Tibial artery (tissue), 4 donors: ENCODE measurements around the gene CREB3L2.
A peak's percentile ranks its signal among the peaks of the same experiment; 100 is the strongest.

Experiments
- DNase-seq, 2 donors: peaks; one replicate each; pipeline ENCODE4 v3.0.0-alpha.2; 2019
- H3K27ac ChIP-seq, 2 donors: fragments of 200-600 bp; sonication (generic) in 1 of 2; 1 replicate in 1 of 2; 2 replicates in 1 of 2; pipeline ENCODE4 v1.5.1; 2018 to 2019; ENCODE audit warnings: mild to moderate bottlenecking in 1 of 2
- H3K27me3 ChIP-seq, 2 donors: fragments of 200-600 bp; sonication (generic) in 1 of 2; one replicate each; pipeline versions ENCODE4 v1.5.1 to v1.6.0; 2016 to 2019
- H3K36me3 ChIP-seq, 3 donors: fragments of 200-600 bp; sonication (generic) in 2 of 3; one replicate each; pipeline ENCODE4 v1.5.1; 2016 to 2019; ENCODE audit warnings: mild to moderate bottlenecking in 2 of 3
- H3K4me1 ChIP-seq, 4 donors: fragments of 200-600 bp; sonication (generic) in 2 of 4; 1 replicate in 3 of 4; 2 replicates in 1 of 4; pipeline ENCODE4 v1.5.1; 2016 to 2019
- H3K4me3 ChIP-seq, 2 donors: fragments of 200-600 bp; sonication (generic) in 1 of 2; 1 replicate in 1 of 2; 2 replicates in 1 of 2; pipeline ENCODE4 v1.5.1; 2018 to 2019; ENCODE audit warnings: mild to moderate bottlenecking in 2 of 2
- H3K9me3 ChIP-seq, 3 donors: fragments of 200-600 bp; sonication (generic) in 1 of 3; one replicate each; pipeline ENCODE4 v1.5.1; 2016 to 2019
- CTCF ChIP-seq, 2 experiments: fragments of 200-600 bp in 1 of 2; fragments of 450-650 bp in 1 of 2; IDR thresholded peaks; one replicate each; pipeline ENCODE4 v1.5.1; 2017 to 2019; ENCODE audit warnings: antibody characterized with exemption in 2 of 2, mild to moderate bottlenecking in 1 of 2, moderate library complexity in 1 of 2
- intact Hi-C: fragments of 100-400 bp; cut with DNase I; formaldehyde crosslinking; loops from one replicate; pipeline ENCODE4 v1.15.0; 2023; ENCODE audit warnings: low total_unique reads

Gene CREB3L2

GRCh38 chr7:137829337-137829992, 172.4 kb downstream of the CREB3L2 start:
- Histone ChIP-seq H3K9me3 (peaks cover 0 to 6% (median 0%) of the 10 kb centered on the region in 3 donors), H3K27ac (peak overlapping the region in 1 of 2 donors; percentile 20), H3K27me3 (no peaks in the 10 kb centered on the region), H3K36me3 (no peaks in the 10 kb centered on the region), H3K4me1 (peaks cover 0 to 27% (median 4%) of the 10 kb centered on the region in 4 donors), H3K4me3 (no peak overlapping the region)
- intact Hi-C loops = no loop called here
- DNase-seq = no peak
- TF ChIP-seq CTCF (IDR thresholded peaks at IDR 0.05) = no peak

GRCh38 chr7:137828456-137828855, 173.4 kb downstream of the CREB3L2 start:
- Histone ChIP-seq H3K4me3 (no peak overlapping the region), H3K4me1 (peaks cover 0 to 21% (median 4%) of the 10 kb centered on the region in 4 donors), H3K9me3 (peaks cover 0 to 6% (median 0%) of the 10 kb centered on the region in 3 donors), H3K27ac (no peak overlapping the region), H3K36me3 (no peaks in the 10 kb centered on the region), H3K27me3 (no peaks in the 10 kb centered on the region)
- no peak for DNase-seq
- intact Hi-C loops = no loop called here
- TF ChIP-seq CTCF (IDR thresholded peaks at IDR 0.05) = no peak

GRCh38 chr7:137825489-137825888, 176.4 kb downstream of the CREB3L2 start:
- Histone ChIP-seq H3K9me3 (no peaks in the 10 kb centered on the region), H3K27me3 (no peaks in the 10 kb centered on the region), H3K4me1 (peaks cover 0 to 28% (median 10%) of the 10 kb centered on the region in 4 donors), H3K27ac (no peak overlapping the region), H3K4me3 (no peak overlapping the region), H3K36me3 (no peaks in the 10 kb centered on the region)
- TF ChIP-seq CTCF (IDR thresholded peaks at IDR 0.05) = no peak
- no peak for DNase-seq
- intact Hi-C loops = no loop called here
